ENCODE data around the gene ADAR.

Gene ADAR

DNA sequence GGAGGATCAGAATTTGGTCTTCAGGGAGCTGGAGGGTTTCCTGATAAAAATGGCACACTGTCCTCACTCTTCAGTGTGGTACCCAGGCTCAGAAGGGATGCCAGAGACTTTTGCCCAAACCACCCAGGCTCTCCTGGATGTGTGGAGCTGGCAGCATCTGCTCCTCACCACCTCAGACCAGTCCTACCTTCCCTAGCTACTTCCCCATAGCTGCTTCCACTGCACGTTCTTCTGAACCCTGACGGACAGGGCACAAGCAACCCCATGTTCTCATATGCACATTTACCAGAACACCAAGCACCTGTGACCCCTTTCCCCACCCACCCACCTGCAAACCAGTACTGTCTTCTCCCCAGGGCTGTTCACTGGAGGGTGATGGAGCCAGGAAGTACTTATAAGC, 4.7 kb downstream of the ADAR start:
- H3K27me3 ChIP-seq (ENCODE audit: control insufficient read depth in 5 of 5, insufficient read depth in 4 of 5, low read length in 5 of 5) = no peaks in the 10 kb centered on the region
- H3K4me1 ChIP-seq (ENCODE audit: control insufficient read depth in 5 of 5, insufficient read depth in 5 of 5, low read length in 5 of 5) = peaks cover 4 to 66% (median 18%) of the 10 kb centered on the region in 5 donors
- no peak overlapping the region for H3K27ac ChIP-seq (ENCODE audit: low read depth, low read length)
- peaks cover 0 to 48% (median 32%) of the 10 kb centered on the region in 5 donors for H3K36me3 ChIP-seq (ENCODE audit: control insufficient read depth in 5 of 5, insufficient read depth in 5 of 5, low read length in 5 of 5)
- no peak overlapping the region for H3K4me3 ChIP-seq (ENCODE audit: low read depth in 1 of 5, low read length in 5 of 5)
- H3K9me3 ChIP-seq (ENCODE audit: control insufficient read depth in 5 of 5, low read length in 5 of 5) = no peaks in the 10 kb centered on the region
- peak overlapping the region in 1 of 5 donors; percentile 9 for H3K9ac ChIP-seq (ENCODE audit: low read length in 5 of 5)

DNA sequence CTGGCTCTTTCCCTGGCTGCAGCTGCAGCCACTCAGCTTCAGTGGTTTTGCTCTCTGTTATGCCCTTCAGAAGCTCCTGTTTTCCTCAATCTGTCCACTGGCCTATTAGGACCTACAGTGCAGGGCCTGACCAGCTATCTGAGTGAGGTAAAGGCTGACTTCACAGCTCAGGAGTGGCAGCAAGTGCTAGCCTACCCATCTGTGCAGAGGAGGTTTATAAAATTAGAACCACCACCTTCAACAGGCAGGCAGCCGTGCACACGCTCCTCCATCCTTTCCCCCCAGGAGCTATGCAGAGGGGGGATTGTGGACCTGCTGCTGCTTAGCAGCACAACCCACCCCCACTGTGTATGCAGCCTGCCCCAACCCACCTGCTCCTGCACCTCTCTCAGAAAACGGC, 8.3 kb downstream of the ADAR start:
- Histone ChIP-seq H3K4me1 (ENCODE audit: control insufficient read depth in 5 of 5, insufficient read depth in 5 of 5, low read length in 5 of 5) (peaks cover 0 to 39% (median 4%) of the 10 kb centered on the region in 5 donors), H3K27me3 (ENCODE audit: control insufficient read depth in 5 of 5, insufficient read depth in 4 of 5, low read length in 5 of 5) (no peaks in the 10 kb centered on the region), H3K36me3 (ENCODE audit: control insufficient read depth in 5 of 5, insufficient read depth in 5 of 5, low read length in 5 of 5) (peaks cover 12 to 83% (median 66%) of the 10 kb centered on the region in 5 donors), H3K9ac (ENCODE audit: low read length in 5 of 5) (peak overlapping the region in 2 of 5 donors; percentile 13 to 38), H3K27ac (ENCODE audit: low read depth, low read length) (no peak overlapping the region), H3K9me3 (ENCODE audit: control insufficient read depth in 5 of 5, low read length in 5 of 5) (no peaks in the 10 kb centered on the region), H3K4me3 (ENCODE audit: low read depth in 1 of 5, low read length in 5 of 5) (no peak overlapping the region)

GRCh38 chr1:154598871-154599635, 8.9 kb downstream of the ADAR start:
- H3K4me1 ChIP-seq (ENCODE audit: control insufficient read depth in 5 of 5, insufficient read depth in 5 of 5, low read length in 5 of 5) = peaks cover 0 to 35% (median 4%) of the 10 kb centered on the region in 5 donors
- no peak overlapping the region for H3K27ac ChIP-seq (ENCODE audit: low read depth, low read length)
- H3K27me3 ChIP-seq (ENCODE audit: control insufficient read depth in 5 of 5, insufficient read depth in 4 of 5, low read length in 5 of 5) = no peaks in the 10 kb centered on the region
- H3K36me3 ChIP-seq (ENCODE audit: control insufficient read depth in 5 of 5, insufficient read depth in 5 of 5, low read length in 5 of 5) = peaks cover 18 to 89% (median 72%) of the 10 kb centered on the region in 5 donors
- peak overlapping the region in 1 of 5 donors; percentile 38 for H3K9ac ChIP-seq (ENCODE audit: low read length in 5 of 5)
- H3K9me3 ChIP-seq (ENCODE audit: control insufficient read depth in 5 of 5, low read length in 5 of 5) = no peaks in the 10 kb centered on the region
- no peak overlapping the region for H3K4me3 ChIP-seq (ENCODE audit: low read depth in 1 of 5, low read length in 5 of 5)

- Histone ChIP-seq H3K27ac (ENCODE audit: low read depth, low read length) (no peak overlapping the region), H3K36me3 (ENCODE audit: control insufficient read depth in 5 of 5, insufficient read depth in 5 of 5, low read length in 5 of 5) (peaks cover 31 to 96% (median 86%) of the 10 kb centered on the region in 5 donors), H3K4me3 (ENCODE audit: low read depth in 1 of 5, low read length in 5 of 5) (no peak overlapping the region), H3K4me1 (ENCODE audit: control insufficient read depth in 5 of 5, insufficient read depth in 5 of 5, low read length in 5 of 5) (peaks cover 0 to 8% (median 0%) of the 10 kb centered on the region in 5 donors), H3K9ac (ENCODE audit: low read length in 5 of 5) (no peak overlapping the region), H3K9me3 (ENCODE audit: control insufficient read depth in 5 of 5, low read length in 5 of 5) (no peaks in the 10 kb centered on the region), H3K27me3 (ENCODE audit: control insufficient read depth in 5 of 5, insufficient read depth in 4 of 5, low read length in 5 of 5) (no peaks in the 10 kb centered on the region)
Measured at GRCh38 chr1:154595621-154596020, 12.4 kb downstream of the ADAR start.

DNA sequence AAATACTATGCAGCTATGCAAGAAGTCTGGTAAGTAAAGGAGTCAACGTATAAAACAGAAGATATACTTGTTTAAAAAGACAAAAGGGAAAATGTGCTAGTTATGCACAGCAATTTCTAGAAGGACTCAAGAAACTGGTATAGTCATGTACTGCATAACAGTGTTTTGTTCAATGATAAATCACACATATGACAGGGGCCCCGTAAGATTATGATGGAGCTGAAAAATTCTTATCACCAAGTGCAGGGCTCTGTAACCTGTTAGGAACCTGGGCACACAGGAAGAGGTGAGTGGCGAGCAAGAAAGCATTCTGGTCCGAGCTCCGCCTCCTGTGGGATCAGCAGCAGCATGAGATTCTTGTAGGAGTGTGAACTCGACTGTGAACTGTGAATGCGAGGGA, 13.2 kb downstream of the ADAR start:
- no peaks in the 10 kb centered on the region for H3K9me3 ChIP-seq (ENCODE audit: control insufficient read depth in 5 of 5, low read length in 5 of 5)
- no peak overlapping the region for H3K27ac ChIP-seq (ENCODE audit: low read depth, low read length)
- no peak overlapping the region for H3K4me3 ChIP-seq (ENCODE audit: low read depth in 1 of 5, low read length in 5 of 5)
- H3K27me3 ChIP-seq (ENCODE audit: control insufficient read depth in 5 of 5, insufficient read depth in 4 of 5, low read length in 5 of 5) = no peaks in the 10 kb centered on the region
- H3K4me1 ChIP-seq (ENCODE audit: control insufficient read depth in 5 of 5, insufficient read depth in 5 of 5, low read length in 5 of 5) = peaks cover 0 to 6% (median 0%) of the 10 kb centered on the region in 5 donors
- no peak overlapping the region for H3K9ac ChIP-seq (ENCODE audit: low read length in 5 of 5)
- H3K36me3 ChIP-seq (ENCODE audit: control insufficient read depth in 5 of 5, insufficient read depth in 5 of 5, low read length in 5 of 5) = peaks cover 31 to 99% (median 91%) of the 10 kb centered on the region in 5 donors

- H3K9me3 ChIP-seq (ENCODE audit: control insufficient read depth in 5 of 5, low read length in 5 of 5) = no peaks in the 10 kb centered on the region
- no peak overlapping the region for H3K27ac ChIP-seq (ENCODE audit: low read depth, low read length)
- peaks cover 36 to 99% (median 92%) of the 10 kb centered on the region in 5 donors for H3K36me3 ChIP-seq (ENCODE audit: control insufficient read depth in 5 of 5, insufficient read depth in 5 of 5, low read length in 5 of 5)
- no peak overlapping the region for H3K9ac ChIP-seq (ENCODE audit: low read length in 5 of 5)
- no peaks in the 10 kb centered on the region for H3K4me1 ChIP-seq (ENCODE audit: control insufficient read depth in 5 of 5, insufficient read depth in 5 of 5, low read length in 5 of 5)
- H3K27me3 ChIP-seq (ENCODE audit: control insufficient read depth in 5 of 5, insufficient read depth in 4 of 5, low read length in 5 of 5) = no peaks in the 10 kb centered on the region
- no peak overlapping the region for H3K4me3 ChIP-seq (ENCODE audit: low read depth in 1 of 5, low read length in 5 of 5)
Measured at GRCh38 chr1:154593390-154593789, 14.6 kb downstream of the ADAR start.

DNA sequence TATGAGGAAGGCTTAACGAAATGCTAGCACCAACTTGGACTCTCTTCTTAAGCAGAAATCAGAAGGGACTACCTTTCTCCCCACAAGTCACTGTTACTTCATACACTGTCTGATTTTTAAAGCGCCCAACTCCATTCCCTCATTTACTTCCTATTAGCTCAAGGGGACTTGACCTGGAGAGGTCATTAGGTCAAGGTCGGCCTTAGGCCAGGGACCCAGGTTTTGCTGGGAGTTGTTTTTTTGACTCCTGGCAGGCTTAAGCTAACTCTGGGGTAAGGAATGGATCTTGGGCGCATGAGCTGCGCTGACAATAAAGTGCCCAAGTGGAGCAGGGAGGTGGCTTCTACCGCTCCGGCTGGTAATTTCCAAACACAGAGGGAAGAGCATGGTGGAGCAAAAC, 16.8 kb downstream of the ADAR start:
- H3K9me3 ChIP-seq (ENCODE audit: control insufficient read depth in 5 of 5, low read length in 5 of 5) = no peaks in the 10 kb centered on the region
- no peak overlapping the region for H3K9ac ChIP-seq (ENCODE audit: low read length in 5 of 5)
- no peak overlapping the region for H3K27ac ChIP-seq (ENCODE audit: low read depth, low read length)
- no peaks in the 10 kb centered on the region for H3K27me3 ChIP-seq (ENCODE audit: control insufficient read depth in 5 of 5, insufficient read depth in 4 of 5, low read length in 5 of 5)
- no peak overlapping the region for H3K4me3 ChIP-seq (ENCODE audit: low read depth in 1 of 5, low read length in 5 of 5)
- H3K4me1 ChIP-seq (ENCODE audit: control insufficient read depth in 5 of 5, insufficient read depth in 5 of 5, low read length in 5 of 5) = no peaks in the 10 kb centered on the region
- peaks cover 30 to 99% (median 93%) of the 10 kb centered on the region in 5 donors for H3K36me3 ChIP-seq (ENCODE audit: control insufficient read depth in 5 of 5, insufficient read depth in 5 of 5, low read length in 5 of 5)

GRCh38 chr1:154590756-154591155, 17.2 kb downstream of the ADAR start:
- H3K9me3 ChIP-seq (ENCODE audit: control insufficient read depth in 5 of 5, low read length in 5 of 5) = no peaks in the 10 kb centered on the region
- H3K36me3 ChIP-seq (ENCODE audit: control insufficient read depth in 5 of 5, insufficient read depth in 5 of 5, low read length in 5 of 5) = peaks cover 29 to 99% (median 93%) of the 10 kb centered on the region in 5 donors
- H3K27ac ChIP-seq (ENCODE audit: low read depth, low read length) = no peak overlapping the region
- H3K9ac ChIP-seq (ENCODE audit: low read length in 5 of 5) = no peak overlapping the region
- H3K4me3 ChIP-seq (ENCODE audit: low read depth in 1 of 5, low read length in 5 of 5) = no peak overlapping the region
- no peaks in the 10 kb centered on the region for H3K27me3 ChIP-seq (ENCODE audit: control insufficient read depth in 5 of 5, insufficient read depth in 4 of 5, low read length in 5 of 5)
- H3K4me1 ChIP-seq (ENCODE audit: control insufficient read depth in 5 of 5, insufficient read depth in 5 of 5, low read length in 5 of 5) = no peaks in the 10 kb centered on the region

- Histone ChIP-seq H3K27ac (ENCODE audit: low read depth, low read length) (no peak overlapping the region), H3K36me3 (ENCODE audit: control insufficient read depth in 5 of 5, insufficient read depth in 5 of 5, low read length in 5 of 5) (peaks cover 31 to 100% (median 96%) of the 10 kb centered on the region in 5 donors), H3K9me3 (ENCODE audit: control insufficient read depth in 5 of 5, low read length in 5 of 5) (no peaks in the 10 kb centered on the region), H3K4me1 (ENCODE audit: control insufficient read depth in 5 of 5, insufficient read depth in 5 of 5, low read length in 5 of 5) (no peaks in the 10 kb centered on the region), H3K27me3 (ENCODE audit: control insufficient read depth in 5 of 5, insufficient read depth in 4 of 5, low read length in 5 of 5) (no peaks in the 10 kb centered on the region), H3K9ac (ENCODE audit: low read length in 5 of 5) (no peak overlapping the region), H3K4me3 (ENCODE audit: low read depth in 1 of 5, low read length in 5 of 5) (no peak overlapping the region)
Measured at GRCh38 chr1:154589780-154590179, 18.2 kb downstream of the ADAR start.

DNA sequence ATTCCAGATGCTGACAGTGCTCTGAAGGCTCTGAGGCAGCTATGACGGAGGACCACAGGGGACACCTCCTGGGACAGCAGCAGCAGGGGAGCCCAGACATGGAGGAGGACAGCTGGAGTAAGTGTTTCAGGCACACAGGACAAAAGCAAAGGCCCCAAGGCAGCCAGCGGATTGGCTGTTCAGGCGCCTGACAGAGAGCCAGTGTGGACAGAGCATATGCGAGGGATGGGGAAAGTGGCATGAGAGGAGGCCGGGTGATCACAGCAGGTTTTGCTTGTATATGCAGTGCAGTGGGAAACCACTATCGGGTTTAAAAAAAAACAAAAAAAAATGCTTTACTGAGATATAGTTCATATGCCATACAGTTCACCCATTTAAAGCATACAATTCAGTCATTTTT, 21.3 kb downstream of the ADAR start:
- Histone ChIP-seq H3K27me3 (ENCODE audit: control insufficient read depth in 5 of 5, insufficient read depth in 4 of 5, low read length in 5 of 5) (no peaks in the 10 kb centered on the region), H3K36me3 (ENCODE audit: control insufficient read depth in 5 of 5, insufficient read depth in 5 of 5, low read length in 5 of 5) (peaks cover 28 to 100% (median 100%) of the 10 kb centered on the region in 5 donors), H3K27ac (ENCODE audit: low read depth, low read length) (no peak overlapping the region), H3K4me1 (ENCODE audit: control insufficient read depth in 5 of 5, insufficient read depth in 5 of 5, low read length in 5 of 5) (no peaks in the 10 kb centered on the region), H3K9ac (ENCODE audit: low read length in 5 of 5) (no peak overlapping the region), H3K4me3 (ENCODE audit: low read depth in 1 of 5, low read length in 5 of 5) (no peak overlapping the region), H3K9me3 (ENCODE audit: control insufficient read depth in 5 of 5, low read length in 5 of 5) (no peaks in the 10 kb centered on the region)
